Measurements from ENCODE around the gene MIOS. TPM values are rescaled to one million over a fixed set of nuclear protein-coding genes. Genes with fewer than 3 reads are reported as not detected.

MIOS gene
- total RNA-seq, 1 donor from 2014 or later: 30.9 TPM

DNA sequence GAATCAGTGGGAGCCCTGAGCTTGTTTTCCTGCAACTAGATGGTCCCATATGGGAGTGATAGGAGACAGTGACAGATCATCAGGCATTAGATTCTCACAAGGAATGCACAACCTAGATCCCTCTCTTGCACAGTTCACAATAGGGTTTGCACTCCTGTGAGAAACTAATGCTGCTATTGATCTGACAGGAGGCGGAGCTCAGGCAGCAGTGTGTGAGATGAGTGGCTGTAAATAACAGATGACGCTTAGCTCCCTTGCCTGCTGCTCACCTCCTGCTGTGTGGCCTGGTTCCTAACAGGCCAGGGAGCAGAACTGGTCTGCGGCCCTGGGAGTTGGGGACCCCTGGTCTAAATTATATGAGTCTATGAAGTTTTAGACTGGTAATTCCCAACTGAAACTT lies 3.9 kb downstream of the MIOS start:
- H3K9me3 Mint-ChIP-seq (ENCODE audit: unreplicated experiment): peaks cover 7% of the 10 kb centered on the region

DNA sequence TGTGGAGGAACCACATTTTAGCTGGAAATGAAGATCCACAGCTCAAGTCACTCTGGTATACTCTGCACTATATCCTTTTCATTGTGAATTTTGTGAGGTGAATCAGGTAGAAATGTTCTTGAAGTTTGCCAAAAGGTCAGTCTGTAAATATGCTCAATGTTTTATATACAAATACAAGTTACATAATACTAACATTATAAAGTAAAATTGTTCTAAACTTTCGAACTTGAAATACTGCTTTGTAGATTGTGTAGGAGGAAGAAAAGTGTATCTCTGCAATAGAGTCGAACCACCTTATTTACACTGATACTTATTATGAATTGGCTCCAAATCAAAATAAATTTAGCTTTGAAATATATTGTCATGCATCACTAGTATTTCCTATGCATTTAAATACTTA lies 7.0 kb downstream of the MIOS start:
- no peak for DNase-seq
- TF ChIP-seq, protein P1, sequence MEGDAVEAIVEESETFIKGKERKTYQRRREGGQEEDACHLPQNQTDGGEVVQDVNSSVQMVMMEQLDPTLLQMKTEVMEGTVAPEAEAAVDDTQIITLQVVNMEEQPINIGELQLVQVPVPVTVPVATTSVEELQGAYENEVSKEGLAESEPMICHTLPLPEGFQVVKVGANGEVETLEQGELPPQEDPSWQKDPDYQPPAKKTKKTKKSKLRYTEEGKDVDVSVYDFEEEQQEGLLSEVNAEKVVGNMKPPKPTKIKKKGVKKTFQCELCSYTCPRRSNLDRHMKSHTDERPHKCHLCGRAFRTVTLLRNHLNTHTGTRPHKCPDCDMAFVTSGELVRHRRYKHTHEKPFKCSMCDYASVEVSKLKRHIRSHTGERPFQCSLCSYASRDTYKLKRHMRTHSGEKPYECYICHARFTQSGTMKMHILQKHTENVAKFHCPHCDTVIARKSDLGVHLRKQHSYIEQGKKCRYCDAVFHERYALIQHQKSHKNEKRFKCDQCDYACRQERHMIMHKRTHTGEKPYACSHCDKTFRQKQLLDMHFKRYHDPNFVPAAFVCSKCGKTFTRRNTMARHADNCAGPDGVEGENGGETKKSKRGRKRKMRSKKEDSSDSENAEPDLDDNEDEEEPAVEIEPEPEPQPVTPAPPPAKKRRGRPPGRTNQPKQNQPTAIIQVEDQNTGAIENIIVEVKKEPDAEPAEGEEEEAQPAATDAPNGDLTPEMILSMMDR (IDR thresholded peaks at IDR 0.05; ENCODE audit: partially characterized antibody, unreplicated experiment): no peak
- Mint-ChIP-seq H3K27ac (ENCODE audit: unreplicated experiment) (no peak overlapping the region), H3K36me3 (ENCODE audit: unreplicated experiment) (peaks cover 12% of the 10 kb centered on the region), H3K4me3 (ENCODE audit: unreplicated experiment) (no peak overlapping the region), H3K4me1 (ENCODE audit: low read depth, unreplicated experiment) (peaks cover 4% of the 10 kb centered on the region), H3K9me3 (ENCODE audit: unreplicated experiment) (peaks cover 7% of the 10 kb centered on the region), H3K27me3 (ENCODE audit: unreplicated experiment) (no peaks in the 10 kb centered on the region)

More for the DNA sequence above, 3.9 kb downstream of the MIOS start:
- no peak overlapping the region for H3K27ac Mint-ChIP-seq (ENCODE audit: unreplicated experiment)
- peaks cover 12% of the 10 kb centered on the region for H3K36me3 Mint-ChIP-seq (ENCODE audit: unreplicated experiment)
- H3K27me3 Mint-ChIP-seq (ENCODE audit: unreplicated experiment): no peaks in the 10 kb centered on the region
- peaks cover 11% of the 10 kb centered on the region for H3K4me1 Mint-ChIP-seq (ENCODE audit: low read depth, unreplicated experiment)
- no peak for DNase-seq
- TF ChIP-seq, protein P1 (IDR thresholded peaks at IDR 0.05; ENCODE audit: partially characterized antibody, unreplicated experiment): no peak
- H3K4me3 Mint-ChIP-seq (ENCODE audit: unreplicated experiment): no peak overlapping the region

GRCh38 chr7:7576344-7576743 lies 9.7 kb downstream of the MIOS start:
- no peak overlapping the region for H3K4me3 Mint-ChIP-seq (ENCODE audit: unreplicated experiment)
- peaks cover 1% of the 10 kb centered on the region for H3K9me3 Mint-ChIP-seq (ENCODE audit: unreplicated experiment)
- DNase-seq: no peak
- TF ChIP-seq, protein P1 (IDR thresholded peaks at IDR 0.05; ENCODE audit: partially characterized antibody, unreplicated experiment): no peak
- H3K27ac Mint-ChIP-seq (ENCODE audit: unreplicated experiment): no peak overlapping the region
- H3K36me3 Mint-ChIP-seq (ENCODE audit: unreplicated experiment): no peaks in the 10 kb centered on the region
- no peaks in the 10 kb centered on the region for H3K27me3 Mint-ChIP-seq (ENCODE audit: unreplicated experiment)
- no peaks in the 10 kb centered on the region for H3K4me1 Mint-ChIP-seq (ENCODE audit: low read depth, unreplicated experiment)

DNA sequence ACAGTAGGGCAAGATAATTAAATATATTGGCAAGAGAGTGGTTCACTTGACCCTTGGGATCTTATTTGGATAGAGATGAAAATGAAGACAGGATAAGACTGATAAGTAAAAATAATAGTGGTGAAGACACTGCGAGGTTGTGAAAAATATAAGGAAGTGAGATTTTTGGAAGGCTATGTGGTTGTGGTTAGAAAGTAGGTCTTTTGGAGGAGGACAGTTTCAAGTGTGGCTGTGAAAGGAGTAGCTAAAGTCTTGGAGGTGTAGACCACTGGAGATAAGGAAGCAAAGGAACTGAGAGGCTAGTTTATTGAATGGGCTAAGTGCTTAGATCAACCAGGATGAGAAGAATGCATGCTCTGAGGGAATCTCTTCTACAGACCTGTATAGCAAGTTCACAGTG lies 11.2 kb downstream of the MIOS start:
- H3K4me1 Mint-ChIP-seq (ENCODE audit: low read depth, unreplicated experiment): no peaks in the 10 kb centered on the region
- H3K36me3 Mint-ChIP-seq (ENCODE audit: unreplicated experiment): no peaks in the 10 kb centered on the region
- no peak overlapping the region for H3K27ac Mint-ChIP-seq (ENCODE audit: unreplicated experiment)
- TF ChIP-seq, protein P1 (IDR thresholded peaks at IDR 0.05; ENCODE audit: partially characterized antibody, unreplicated experiment): no peak
- H3K9me3 Mint-ChIP-seq (ENCODE audit: unreplicated experiment): peaks cover 1% of the 10 kb centered on the region
- H3K27me3 Mint-ChIP-seq (ENCODE audit: unreplicated experiment): no peaks in the 10 kb centered on the region
- DNase-seq: no peak
- H3K4me3 Mint-ChIP-seq (ENCODE audit: unreplicated experiment): no peak overlapping the region

GRCh38 chr7:7579638-7580037 lies 13.0 kb downstream of the MIOS start:
- no peak for DNase-seq
- Mint-ChIP-seq H3K4me3 (ENCODE audit: unreplicated experiment) (no peak overlapping the region), H3K9me3 (ENCODE audit: unreplicated experiment) (no peaks in the 10 kb centered on the region), H3K27me3 (ENCODE audit: unreplicated experiment) (no peaks in the 10 kb centered on the region), H3K4me1 (ENCODE audit: low read depth, unreplicated experiment) (no peaks in the 10 kb centered on the region), H3K36me3 (ENCODE audit: unreplicated experiment) (no peaks in the 10 kb centered on the region), H3K27ac (ENCODE audit: unreplicated experiment) (no peak overlapping the region)
- TF ChIP-seq, protein P1 (IDR thresholded peaks at IDR 0.05; ENCODE audit: partially characterized antibody, unreplicated experiment): no peak
